Activated CD4-positive, alpha-beta T cell treated with anti-CD3 and anti-CD28 coated beads, Interleukin-2, amount 50 U/mL, for 24 hours (primary cell): ENCODE data around the gene SLC17A9.
"Not testable (repeated sequence)": the region's sequence is repeated elsewhere in the genome, so short reads cannot be mapped to it uniquely, and the experiment has no call there.

ENCODE experiments used
- DNase-seq, 2 donors: peaks; one replicate each; pipeline ENCODE4 v3.0.0-alpha.2; 2020; ENCODE audit warnings: low read depth in 1 of 2, low spot score in 1 of 2

SLC17A9 gene

GRCh38 chr20:62955519-62956386, 3.2 kb downstream of the SLC17A9 start:
- DNase-seq: no peak

GRCh38 chr20:62956387-62957135, 4.1 kb downstream of the SLC17A9 start:
- DNase-seq: no peak

- DNase-seq: no peak
Measured at GRCh38 chr20:62957136-62958117, 4.9 kb downstream of the SLC17A9 start.

GRCh38 chr20:62958388-62959100, 6.0 kb downstream of the SLC17A9 start:
- no peak for DNase-seq

GRCh38 chr20:62959101-62959971, 6.8 kb downstream of the SLC17A9 start:
- DNase-seq: no peak

- no peak for DNase-seq
Measured at GRCh38 chr20:62959998-62960436, 7.5 kb downstream of the SLC17A9 start.

- DNase-seq: not testable (repeated sequence)
Measured at GRCh38 chr20:62960446-62961309, 8.2 kb downstream of the SLC17A9 start.

GRCh38 chr20:62961310-62961783, 8.8 kb downstream of the SLC17A9 start:
- DNase-seq: no peak

- DNase-seq: no peak
Measured at GRCh38 chr20:62961799-62962198, 9.3 kb downstream of the SLC17A9 start.

- DNase-seq: no peak
Measured at GRCh38 chr20:62962221-62962879, 9.8 kb downstream of the SLC17A9 start.

GRCh38 chr20:62962891-62963613, 10.5 kb downstream of the SLC17A9 start:
- DNase-seq: no peak

- no peak for DNase-seq
Measured at GRCh38 chr20:62963614-62964397, 11.3 kb downstream of the SLC17A9 start.

- no peak for DNase-seq
Measured at GRCh38 chr20:62964700-62965099, 12.2 kb downstream of the SLC17A9 start.

GRCh38 chr20:62965363-62965771, 12.9 kb downstream of the SLC17A9 start:
- DNase-seq: no peak

GRCh38 chr20:62966212-62967148, 14.0 kb downstream of the SLC17A9 start:
- no peak for DNase-seq
